Ovary (tissue), 9 donors: ENCODE measurements around the gene ECHDC1. TPM values are rescaled to one million over a fixed set of nuclear protein-coding genes. Genes with fewer than 3 reads are reported as not detected.

Source experiments
- DNase-seq, 5 donors: peaks; one replicate each; pipeline ENCODE4 v3.0.0-alpha.2; 2019 to 2020
- H3K27ac ChIP-seq, 2 donors: fragments of 200-600 bp; one replicate each; pipeline versions ENCODE4 v1.5.1 to v1.8.0; 2019 to 2022
- H3K27me3 ChIP-seq: fragments of 200-600 bp; one replicate; pipeline ENCODE4 v1.8.0; 2022
- H3K36me3 ChIP-seq: fragments of 200-600 bp; sonication (generic); one replicate; pipeline ENCODE4 v1.5.1; 2019
- H3K4me1 ChIP-seq: one replicate; pipeline ENCODE4 v1.8.1; 2013; ENCODE audit warnings: mild to moderate bottlenecking, moderate library complexity; ENCODE audit not compliant: insufficient read depth
- H3K4me3 ChIP-seq: fragments of 200-600 bp; sonication (generic); one replicate; pipeline ENCODE4 v1.5.1; 2017
- H3K9me3 ChIP-seq, 2 donors: fragments of 200-600 bp in 1 of 2; sonication (generic) in 1 of 2; one replicate each; pipeline versions ENCODE4 v1.5.1 to v1.8.1; 2013 to 2019; ENCODE audit warnings: mild to moderate bottlenecking in 1 of 2, moderate library complexity in 1 of 2
- CTCF ChIP-seq, 3 donors: fragments of 450-650 bp in 2 of 3; fragments of 200-600 bp in 1 of 3; IDR thresholded peaks; one replicate each; pipeline versions ENCODE4 v1.5.1 to v1.8.0; 2016 to 2022; ENCODE audit warnings: antibody characterized with exemption in 3 of 3, mild to moderate bottlenecking in 1 of 3
- EP300 ChIP-seq: sonication (generic); formaldehyde crosslinking; IDR thresholded peaks from one replicate; pipeline ENCODE4 v1.6.1; 2017; ENCODE audit warnings: antibody characterized with exemption
- POLR2A ChIP-seq: fragments of 450-650 bp; IDR thresholded peaks from one replicate; pipeline ENCODE4 v1.6.1; 2017; ENCODE audit warnings: antibody characterized with exemption, mild to moderate bottlenecking, moderate library complexity
- WGBS, 3 donors: extraction: QIAGEN DNeasy Blood & Tissue Kit in 1 of 3; methylation state at CpG; one replicate each; pipeline versions ENCODE4 v1.1.5 to v1.1.7; 2013 to 2017; 5-methylcytosine and 5-hydroxymethylcytosine counted together
- intact Hi-C, 4 donors: fragments of 100-400 bp; cut with DNase I; formaldehyde crosslinking; loops; one replicate each; pipeline versions ENCODE4 v1.11.0 to v1.15.1; 2022 to 2023
- polyA plus RNA-seq, 2 donors: library from polyadenylated mRNA; stranded (reverse); fragments of 200-250 nt in 1 of 2; fragments of 350-450 nt in 1 of 2; fragmentation: Illumina TruSeq in 1 of 2; extraction: RNeasy Lipid Tissue Mini Kit (QIAGEN cat#74804) in 1 of 2; gene quantifications; one replicate each; pipeline ENCODE4 v1.2.3, GENCODE V29; 2013 to 2014
- total RNA-seq, 7 donors: library from RNA; depleted of rRNA in 2 of 7; stranded (reverse); fragments of >200 nt in 2 of 7; fragmentation: NEBNext Ultra II Directional in 3 of 7; extraction: Animal tissue kit (Norgen Biotek cat#: 25700) in 3 of 7; gene quantifications; one replicate each; pipeline versions ENCODE4 v1.1.0 to v1.2.4, GENCODE V29; 2016 to 2023
- donor health status: DM: no; HTN: no; CAD: no; lungs with moderate emphysema.
- donor health status: DM: no; HTN: no; CAD: no.
- donor health status: Bipolar disorder and iron deficiency.
- donor health status: DM: yes; HTN: yes; CAD: no.
- donor health status: DM: no; HTN: no; CAD: no.
- donor health status: DM: yes; HTN: yes; CAD: no.

Gene ECHDC1
- total and polyA plus RNA-seq, 9 donors, result 19.3 to 40.3 (median 22.4) TPM

GRCh38 chr6:127277878-127278843 is 65.2 kb downstream of the ECHDC1 start:
- no peaks in the 10 kb centered on the region for H3K9me3 ChIP-seq
- intact Hi-C loops, result no loop called here
- peaks cover 4% of the 10 kb centered on the region for H3K4me1 ChIP-seq
- 92 to 96% (median 95%) methylated on average over 3 of the region's 3 CpGs for WGBS, 3 donors
- H3K36me3 ChIP-seq, result no peaks in the 10 kb centered on the region
- TF ChIP-seq CTCF (IDR thresholded peaks at IDR 0.05), result no peak
- no peak for TF ChIP-seq EP300
- TF ChIP-seq POLR2A, result no peak
- H3K27me3 ChIP-seq, result no peaks in the 10 kb centered on the region
- DNase-seq, result no peak
- H3K27ac ChIP-seq, result no peak overlapping the region
- H3K4me3 ChIP-seq, result no peak overlapping the region

- intact Hi-C loops, result no loop called here
- DNase-seq, result no peak
- TF ChIP-seq POLR2A, result no peak
- TF ChIP-seq EP300, result no peak
- TF ChIP-seq CTCF (IDR thresholded peaks at IDR 0.05), result no peak
- no peaks in the 10 kb centered on the region for H3K36me3 ChIP-seq
- H3K4me3 ChIP-seq, result no peak overlapping the region
- H3K9me3 ChIP-seq, result no peaks in the 10 kb centered on the region
- no peaks in the 10 kb centered on the region for H3K27me3 ChIP-seq
- 96 to 100% (median 98%) methylated on average over 1 of the region's 1 CpG for WGBS, 3 donors
- H3K4me1 ChIP-seq, result peaks cover 5% of the 10 kb centered on the region
- H3K27ac ChIP-seq, result no peak overlapping the region
Measured at GRCh38 chr6:127276331-127276730, 67.1 kb downstream of the ECHDC1 start.

- H3K9me3 ChIP-seq, result no peaks in the 10 kb centered on the region
- peaks cover 5% of the 10 kb centered on the region for H3K4me1 ChIP-seq
Measured at GRCh38 chr6:127273499-127273898, 69.9 kb downstream of the ECHDC1 start.

GRCh38 chr6:127272576-127272975 is 70.8 kb downstream of the ECHDC1 start:
- 93 to 96% (median 94%) methylated on average over 3 of the region's 3 CpGs for WGBS, 3 donors
- intact Hi-C loops, result no loop called here
- Histone ChIP-seq H3K27me3 (no peaks in the 10 kb centered on the region), H3K36me3 (no peaks in the 10 kb centered on the region), H3K4me1 (peaks cover 5% of the 10 kb centered on the region), H3K27ac (no peak overlapping the region), H3K4me3 (no peak overlapping the region), H3K9me3 (no peaks in the 10 kb centered on the region)
- no peak for DNase-seq
- TF ChIP-seq EP300 (no peak), POLR2A (no peak), CTCF (IDR thresholded peaks at IDR 0.05) (no peak)

More at GRCh38 chr6:127273499-127273898, 69.9 kb downstream of the ECHDC1 start:
- intact Hi-C loops, result no loop called here
- Histone ChIP-seq H3K27ac (no peak overlapping the region), H3K27me3 (no peaks in the 10 kb centered on the region), H3K36me3 (no peaks in the 10 kb centered on the region), H3K4me3 (no peak overlapping the region)
- no peak for TF ChIP-seq POLR2A
- TF ChIP-seq CTCF (IDR thresholded peaks at IDR 0.05), result no peak
- TF ChIP-seq EP300, result no peak
- WGBS, 3 donors, result 88 to 93% (median 91%) methylated on average over 2 of the region's 2 CpGs
- no peak for DNase-seq
